GF-D8 (cell line): ENCODE measurements around the gene JAZF1.
"Not testable (repeated sequence)": the region's sequence is repeated elsewhere in the genome, so short reads cannot be mapped to it uniquely, and the experiment has no call there.

Experiments used
- DNase-seq: peaks from one replicate; lab custom pipeline; 2025; lab: John Stamatoyannopoulos, UW

JAZF1 gene

DNA sequence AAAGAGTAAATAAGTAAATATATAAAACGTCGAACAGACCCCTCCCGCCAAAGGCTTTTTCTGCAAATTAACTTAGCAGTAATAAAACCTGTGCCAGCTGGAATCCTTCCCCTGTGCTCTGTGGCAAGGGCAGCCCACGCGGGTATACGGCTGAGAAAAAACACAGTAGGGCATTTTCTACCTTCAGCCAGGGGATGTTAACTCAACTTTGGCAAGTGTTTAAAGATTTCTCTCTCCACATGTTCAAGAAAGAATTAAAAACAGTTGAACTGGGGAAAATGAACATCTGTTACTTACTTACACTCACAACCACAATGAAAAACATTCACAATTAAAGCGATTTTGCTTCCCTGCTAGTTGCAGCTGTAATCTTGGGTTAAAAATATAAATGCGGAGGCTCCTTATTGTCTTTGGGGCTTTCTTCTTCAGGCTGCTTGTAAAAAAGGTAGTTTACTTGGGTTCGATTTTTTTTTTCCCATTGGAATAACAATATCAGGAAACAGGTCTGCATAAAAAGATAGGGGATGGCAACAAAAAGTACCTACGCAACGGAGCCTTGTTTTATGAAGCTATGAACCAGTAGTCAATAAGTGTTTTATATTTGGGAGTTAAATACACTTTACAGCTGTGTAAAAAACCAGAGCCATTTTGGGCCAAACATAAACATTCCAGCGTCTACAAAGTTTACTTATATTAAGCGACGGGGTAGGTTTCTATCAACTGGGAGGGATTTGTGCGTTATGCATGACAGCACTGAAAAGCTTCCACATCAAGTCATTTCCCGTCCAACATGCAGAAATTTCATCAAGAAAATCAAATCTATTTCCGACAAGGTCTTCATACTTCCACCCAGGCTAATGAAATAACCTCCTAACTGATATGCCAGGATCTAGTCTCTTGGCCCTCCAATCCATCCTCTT is 308.0 kb downstream of the JAZF1 start:
- no peak for DNase-seq

DNA sequence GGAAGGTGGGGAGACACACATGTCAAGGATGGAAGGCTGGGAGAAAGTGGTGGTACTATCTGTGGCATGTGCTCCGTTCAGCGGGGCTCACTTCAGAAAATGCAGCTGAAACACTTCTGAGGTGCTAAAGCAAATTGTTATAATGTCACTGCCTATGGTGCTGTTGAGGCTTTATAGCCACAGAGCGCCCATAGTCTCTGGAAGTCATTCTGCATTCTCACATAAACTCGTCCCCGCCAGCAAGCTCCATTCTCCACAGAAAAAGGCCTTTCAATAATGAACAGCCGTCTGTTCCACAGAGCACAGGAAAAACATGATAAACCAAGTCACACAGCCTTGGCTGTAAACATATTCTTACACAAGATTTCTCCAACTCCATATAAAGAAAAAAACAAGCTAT is 308.7 kb downstream of the JAZF1 start:
- DNase-seq = no peak

DNA sequence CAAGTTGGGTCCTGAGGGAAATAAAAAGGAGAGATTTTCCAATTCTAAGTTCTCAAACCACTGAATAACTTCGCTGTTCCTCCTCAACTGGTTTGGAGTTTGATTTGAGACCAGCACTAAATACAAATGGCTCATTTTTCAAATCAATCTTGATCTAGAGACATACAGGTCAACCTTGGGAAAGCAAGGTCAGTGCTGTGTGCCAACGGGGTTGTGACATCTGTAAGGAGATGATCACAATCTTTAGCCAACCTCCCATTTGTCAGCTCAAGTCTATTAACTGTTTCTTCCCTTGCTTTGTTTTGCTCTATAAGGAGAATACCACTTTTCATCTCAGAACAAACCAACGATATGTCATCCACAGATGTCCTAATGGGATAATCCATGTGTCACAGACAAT is 309.5 kb downstream of the JAZF1 start:
- DNase-seq = no peak

DNA sequence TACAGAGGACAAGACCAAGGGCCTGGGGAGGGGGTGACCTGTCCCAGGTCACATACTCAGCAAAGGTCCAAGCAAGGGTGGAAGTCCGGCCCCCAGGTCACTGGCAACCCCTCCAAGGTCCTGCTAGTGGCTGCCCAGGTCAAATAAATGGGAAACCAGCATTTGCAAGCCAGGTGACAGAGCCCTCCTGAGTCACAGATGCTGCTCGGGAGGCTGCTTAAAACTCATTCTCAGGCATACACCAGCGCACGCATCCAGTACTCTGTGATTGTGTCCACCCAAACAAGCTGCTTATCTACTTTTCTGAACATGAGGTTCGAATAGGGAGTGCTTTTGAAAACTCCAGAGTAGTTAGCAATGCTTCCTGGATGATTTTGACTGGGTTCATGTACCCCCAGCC is 310.0 kb downstream of the JAZF1 start:
- no peak for DNase-seq

DNA sequence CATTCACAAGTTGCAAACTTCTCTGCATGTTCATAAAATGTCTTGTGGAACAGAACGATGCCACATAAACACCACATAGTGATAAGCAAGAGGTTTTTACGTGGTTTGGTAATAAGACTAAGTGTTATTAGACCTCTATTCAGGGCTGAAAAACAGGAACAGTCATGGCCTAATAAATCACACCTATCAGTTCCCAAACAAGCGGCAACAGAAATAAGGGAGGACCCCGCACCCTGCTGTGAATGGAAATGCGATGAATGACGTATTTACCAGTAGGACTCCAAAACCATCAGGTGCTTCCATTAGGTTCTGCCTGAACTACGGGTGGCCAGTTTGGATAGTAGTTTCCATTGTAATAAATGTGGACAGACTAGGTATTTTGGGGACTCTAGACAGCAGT is 311.5 kb downstream of the JAZF1 start:
- no peak for DNase-seq

DNA sequence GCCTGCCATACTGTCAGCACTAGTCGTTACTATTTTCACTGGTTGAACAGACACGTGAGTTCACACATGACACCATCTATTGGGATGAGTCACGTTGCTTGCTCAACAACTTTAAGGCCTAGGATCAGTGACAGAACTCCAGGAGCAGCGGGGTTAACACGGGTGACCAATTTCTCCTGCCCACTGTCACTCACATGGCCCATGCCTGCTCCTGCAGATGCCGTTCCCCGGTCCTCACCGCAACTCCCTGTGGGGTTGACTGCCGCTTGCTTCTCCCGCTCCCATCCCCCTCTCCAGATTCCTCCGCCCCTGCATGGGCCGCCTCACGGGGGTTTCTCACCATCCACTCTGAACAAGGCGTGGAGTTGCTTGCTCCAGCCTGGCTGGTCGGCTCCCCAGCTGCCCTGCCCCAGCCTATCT is 312.5 kb downstream of the JAZF1 start:
- DNase-seq = no peak

DNA sequence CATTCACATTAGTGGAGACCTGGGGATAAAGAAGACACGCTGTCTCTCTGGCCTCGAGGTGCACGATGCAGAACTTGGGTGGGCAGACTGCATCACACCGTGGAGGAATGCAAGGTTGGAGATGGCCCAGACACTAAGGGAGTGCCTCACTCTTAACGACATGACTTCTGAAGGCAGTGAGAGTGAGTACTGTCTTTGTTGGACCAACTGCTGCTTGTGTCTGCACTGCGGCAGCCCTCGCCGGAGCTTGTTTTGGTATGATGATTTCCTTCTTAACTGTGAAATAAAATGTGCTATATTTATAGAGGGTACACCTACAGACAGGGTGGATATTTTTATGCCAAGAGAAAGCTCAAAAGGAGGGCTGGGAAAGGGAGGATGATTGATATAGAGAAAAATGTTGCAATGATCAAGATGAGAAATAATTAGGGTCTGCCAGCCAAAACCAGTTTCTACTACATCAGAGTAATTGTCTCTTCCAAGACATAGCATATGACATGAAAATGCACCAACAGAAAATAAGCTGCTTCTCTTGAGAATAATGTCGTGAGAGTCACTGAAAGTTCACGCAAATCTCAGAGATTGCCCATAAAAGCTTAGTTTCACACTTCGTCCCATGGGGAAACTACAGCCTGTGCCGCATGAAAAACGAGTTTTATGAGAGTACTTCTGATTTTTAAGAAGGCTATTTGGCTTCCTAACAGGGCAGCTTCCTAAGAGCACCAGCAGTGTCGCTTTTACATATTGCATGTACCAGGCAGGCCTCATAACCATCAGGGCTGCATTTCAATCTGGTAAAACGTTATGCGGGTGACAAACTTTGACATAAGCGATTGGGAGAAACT is 313.5 kb downstream of the JAZF1 start:
- no peak for DNase-seq

DNA sequence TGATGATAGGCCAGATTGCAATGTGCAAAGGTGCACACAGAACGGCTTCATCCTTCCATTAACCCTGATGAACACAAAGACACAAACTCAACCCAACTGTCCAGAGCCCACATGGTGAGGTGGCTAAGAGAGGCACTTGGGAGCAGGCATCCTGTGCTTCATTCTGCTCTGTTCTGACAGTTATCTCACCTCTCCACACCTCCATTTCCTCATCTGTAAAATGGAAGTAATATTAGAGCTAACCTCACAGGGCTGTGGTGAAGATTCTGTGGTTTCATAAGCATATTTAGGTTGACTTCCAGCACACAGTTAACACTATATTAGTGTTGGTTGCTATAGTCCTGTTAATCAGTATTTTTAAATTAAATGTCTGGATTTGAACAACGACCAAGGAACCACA is 314.3 kb downstream of the JAZF1 start:
- no peak for DNase-seq

DNA sequence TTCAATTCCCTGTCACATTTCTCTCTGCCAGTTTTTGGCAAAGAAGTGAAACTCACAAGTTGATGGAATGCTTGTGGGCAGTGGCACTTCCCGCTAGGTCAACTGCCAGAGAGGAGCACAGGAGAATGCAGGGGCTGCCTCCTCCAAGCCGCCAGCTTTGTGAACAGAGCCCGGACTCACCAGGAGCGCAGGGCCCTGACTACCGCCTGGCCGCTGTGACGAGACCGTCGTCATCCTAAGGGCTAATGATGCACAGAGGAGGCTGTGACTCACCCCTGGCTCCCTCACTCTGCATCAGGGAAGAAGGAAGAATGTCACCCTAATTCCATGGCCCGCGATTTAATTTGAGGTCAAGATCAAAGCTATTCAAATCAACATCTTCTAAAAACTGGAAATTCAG is 316.7 kb downstream of the JAZF1 start:
- no peak for DNase-seq

DNA sequence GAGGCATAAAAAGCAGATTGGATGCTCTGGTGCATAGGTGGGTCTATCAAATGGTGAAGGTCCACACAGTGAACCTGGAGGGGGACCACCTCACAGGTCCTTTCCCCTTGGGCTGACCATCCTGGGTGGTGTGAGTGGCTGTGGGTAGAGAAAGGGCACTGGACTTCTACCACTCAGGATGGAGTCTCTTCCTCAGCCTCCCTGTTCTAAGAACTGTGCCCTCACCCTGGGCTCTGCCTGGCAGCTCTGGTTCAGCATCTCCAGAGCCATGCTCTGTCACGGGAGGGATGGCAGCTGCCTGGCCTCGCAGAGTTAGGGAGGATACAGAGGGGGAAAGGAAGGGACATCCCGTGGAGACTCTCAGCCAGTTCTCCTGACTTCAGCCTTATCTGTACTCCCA is 318.8 kb downstream of the JAZF1 start:
- DNase-seq = no peak

DNA sequence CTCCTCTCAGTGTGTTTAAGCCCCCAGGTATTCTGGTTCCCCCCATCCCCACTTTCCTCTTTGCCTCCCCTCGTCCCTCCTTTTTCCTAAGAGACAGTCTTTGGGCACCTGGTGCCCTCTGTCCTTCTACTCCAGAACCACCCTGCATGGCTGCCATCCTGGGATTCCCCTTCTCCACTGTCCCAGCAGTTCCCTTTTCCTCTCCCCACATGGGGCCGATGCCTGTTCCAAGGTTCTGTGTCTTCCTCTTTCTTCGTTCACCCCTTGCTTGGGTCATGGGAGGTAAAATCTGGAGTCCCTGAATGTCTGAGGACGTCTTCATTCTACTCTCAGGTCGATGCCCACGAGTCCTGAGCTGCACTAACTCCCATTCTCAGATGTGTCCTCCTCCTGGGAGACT is 319.8 kb downstream of the JAZF1 start:
- DNase-seq = no peak

DNA sequence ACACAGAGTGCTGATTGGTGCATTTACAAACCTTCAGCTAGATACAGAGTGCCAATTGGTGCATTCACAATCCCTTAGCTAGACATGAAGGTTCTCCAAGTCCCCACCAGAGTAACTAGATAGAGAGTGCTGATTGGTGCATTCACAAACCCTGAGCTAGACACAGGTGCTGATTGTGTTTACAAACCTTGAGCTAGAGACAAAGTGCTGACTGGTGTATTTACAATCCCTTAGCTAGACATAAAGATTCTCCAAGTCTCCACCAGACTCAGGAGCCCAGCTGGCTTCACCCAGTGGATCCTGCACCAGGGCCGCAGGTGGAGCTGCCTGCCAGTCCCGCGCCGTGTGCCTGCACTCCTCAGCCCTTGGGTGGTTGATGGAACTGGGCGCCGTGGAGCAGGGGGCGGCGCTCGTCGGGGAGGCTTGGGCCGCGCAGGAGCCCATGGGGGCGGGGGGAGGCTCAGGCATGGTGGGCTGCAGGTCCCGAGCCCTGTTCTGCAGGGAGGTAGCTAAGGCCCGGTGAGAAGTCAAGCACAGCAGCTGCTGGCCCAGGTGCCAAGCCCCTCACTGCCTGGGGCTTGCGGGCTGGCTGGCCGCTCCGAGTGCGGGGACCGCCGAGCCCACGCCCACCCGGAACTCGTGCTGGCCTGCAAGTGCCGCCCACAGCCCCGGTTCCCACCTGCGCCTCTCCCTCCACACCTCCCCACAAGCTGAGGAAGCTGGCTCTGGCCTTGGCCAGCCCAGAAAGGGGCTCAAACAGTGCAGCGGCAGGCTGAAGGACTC is 323.7 kb downstream of the JAZF1 start:
- not testable (repeated sequence) for DNase-seq

DNA sequence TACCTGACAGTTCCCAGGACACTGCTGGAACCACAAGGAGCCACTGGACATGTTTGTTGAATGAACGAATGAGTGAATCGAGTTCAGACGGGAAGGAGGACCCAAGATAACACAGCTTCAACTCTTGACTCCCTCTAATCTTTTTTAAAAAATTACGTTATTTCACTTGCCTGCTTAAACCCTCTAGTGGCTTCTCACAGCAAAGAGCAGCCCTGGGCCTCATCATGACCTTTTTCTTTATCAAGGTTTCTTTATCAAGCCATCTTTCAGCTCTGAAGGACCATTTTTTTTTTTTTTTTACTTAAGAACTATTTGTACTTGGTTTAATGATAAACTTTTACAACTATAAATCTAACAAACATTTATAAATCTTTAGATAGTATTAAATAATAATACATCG is 330.1 kb downstream of the JAZF1 start:
- no peak for DNase-seq

DNA sequence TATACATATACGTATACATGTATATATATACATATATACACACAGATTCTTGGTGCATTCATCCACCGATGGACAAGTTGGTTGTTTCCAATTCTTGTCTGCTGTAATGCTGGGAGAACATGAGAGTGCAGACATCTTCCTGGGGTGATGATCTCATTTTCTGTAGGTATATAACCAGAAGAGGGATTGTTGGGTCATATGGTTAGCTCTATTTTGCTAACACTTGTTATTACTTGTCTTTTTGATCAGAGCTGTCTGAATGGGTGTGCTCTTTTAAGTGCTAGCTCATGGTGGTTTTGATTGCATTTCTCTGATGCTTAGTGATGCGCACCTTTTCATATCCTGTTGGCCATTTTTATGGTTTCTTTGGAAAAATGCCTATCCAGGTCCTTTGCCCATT is 334.2 kb downstream of the JAZF1 start:
- no peak for DNase-seq

DNA sequence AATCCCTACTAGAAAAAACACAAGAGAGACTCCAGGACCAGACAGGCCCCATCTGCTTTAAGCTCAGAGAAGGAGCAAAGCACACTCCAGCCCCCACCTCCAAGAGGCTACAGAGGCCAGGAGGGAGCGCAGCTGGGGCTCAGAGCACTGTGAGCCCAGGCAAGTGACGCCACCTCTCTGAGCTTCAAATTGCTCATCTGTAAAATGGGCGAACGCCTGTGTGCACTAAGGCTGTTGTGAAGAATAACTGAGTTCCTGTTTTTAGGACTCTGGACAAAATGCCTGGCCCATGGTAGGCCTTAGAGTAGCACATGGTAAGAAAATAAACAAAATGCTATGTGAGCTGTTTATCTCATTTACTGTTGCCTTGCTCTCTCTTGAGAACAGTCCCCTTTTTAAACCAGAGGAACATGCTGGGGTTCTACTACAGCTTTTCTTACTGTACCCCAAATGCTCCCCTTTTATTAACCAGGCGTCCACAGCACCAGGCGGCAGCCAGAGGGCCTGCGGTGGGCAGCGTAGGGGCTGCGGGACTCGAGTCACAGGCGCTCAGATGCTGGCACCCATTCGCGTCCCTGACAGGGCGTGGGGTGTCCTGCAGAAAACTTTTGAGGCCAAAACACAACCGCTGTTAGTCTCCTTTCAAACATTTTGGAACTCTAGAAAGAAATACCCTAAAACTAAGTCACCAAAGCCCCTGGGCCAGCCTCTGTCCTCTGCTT is 336.9 kb downstream of the JAZF1 start:
- no peak for DNase-seq

DNA sequence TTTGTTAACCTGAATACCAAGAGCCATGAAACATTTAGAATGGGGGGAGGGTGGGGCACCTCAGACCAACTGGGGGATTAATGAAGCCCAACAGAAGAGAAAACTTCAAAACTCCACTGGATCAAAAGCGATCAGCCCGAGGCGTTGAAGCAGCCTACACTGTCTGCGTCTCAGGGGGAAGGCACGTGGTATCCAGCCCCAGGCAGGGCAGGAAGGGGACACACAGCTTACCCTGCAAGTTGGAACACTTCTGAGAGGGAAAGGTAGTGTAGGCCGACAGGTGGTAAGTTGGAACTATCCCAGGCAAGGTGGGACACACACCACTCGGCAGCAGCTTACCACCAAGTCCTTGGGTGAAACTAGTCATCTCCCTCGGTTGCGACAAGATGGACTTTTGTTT is 337.7 kb downstream of the JAZF1 start:
- DNase-seq = no peak

DNA sequence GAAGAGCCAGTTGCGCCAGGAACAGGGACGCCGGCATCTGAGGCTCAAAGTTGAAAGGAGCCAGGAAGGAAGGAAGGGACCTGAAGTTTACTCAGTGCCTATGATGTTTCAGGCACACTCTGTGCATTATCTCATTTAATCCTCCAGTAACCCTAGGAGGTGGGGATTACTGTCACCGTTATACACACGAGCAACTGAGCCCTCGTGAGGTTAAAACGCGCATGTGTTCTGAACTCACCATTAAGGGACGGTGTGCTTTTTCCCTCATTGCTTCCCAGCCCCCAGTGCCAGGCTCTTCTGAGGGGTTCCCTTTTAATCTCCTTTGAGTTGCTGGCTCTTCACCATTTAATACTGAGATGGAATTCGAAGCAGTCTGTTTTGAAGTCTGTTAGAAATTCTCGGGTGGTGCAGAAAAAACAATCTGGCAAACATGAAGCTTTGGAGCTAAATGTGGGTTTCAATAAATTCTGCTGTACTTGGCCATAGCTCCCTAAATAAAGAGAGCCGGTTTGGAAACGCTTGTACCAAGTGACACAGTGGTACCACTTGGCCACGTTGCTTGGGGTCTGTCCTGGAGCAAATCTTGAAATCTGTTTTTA is 338.4 kb downstream of the JAZF1 start:
- DNase-seq = no peak

DNA sequence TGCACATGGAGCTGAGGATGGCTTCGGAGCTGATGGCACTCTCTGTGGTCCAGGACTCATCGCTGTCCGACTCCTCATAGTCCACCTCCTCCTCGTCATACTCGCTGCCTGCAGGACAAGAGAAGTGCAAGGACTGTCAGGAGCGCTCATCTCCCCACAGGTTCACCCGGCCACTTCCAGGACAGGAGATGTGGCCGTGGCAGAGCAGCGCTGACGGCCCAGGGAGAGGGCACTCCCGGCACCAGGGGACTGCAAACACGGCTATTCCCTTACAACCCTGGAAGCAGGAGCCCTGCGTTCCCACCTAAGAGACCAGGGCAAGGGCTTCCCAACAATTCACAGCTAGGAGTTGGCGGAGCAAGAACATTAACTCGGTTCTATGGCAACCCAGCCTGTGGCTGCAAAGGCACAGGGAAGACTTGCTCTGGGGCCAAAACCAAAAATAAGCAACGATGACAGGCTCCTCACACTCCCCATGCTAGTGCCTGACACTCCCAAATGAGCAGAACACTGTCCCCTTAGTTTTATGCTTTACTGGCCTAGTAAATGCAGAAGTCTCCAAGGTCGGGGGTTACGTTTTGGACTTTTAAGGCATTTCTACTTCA is 339.7 kb downstream of the JAZF1 start:
- no peak for DNase-seq

DNA sequence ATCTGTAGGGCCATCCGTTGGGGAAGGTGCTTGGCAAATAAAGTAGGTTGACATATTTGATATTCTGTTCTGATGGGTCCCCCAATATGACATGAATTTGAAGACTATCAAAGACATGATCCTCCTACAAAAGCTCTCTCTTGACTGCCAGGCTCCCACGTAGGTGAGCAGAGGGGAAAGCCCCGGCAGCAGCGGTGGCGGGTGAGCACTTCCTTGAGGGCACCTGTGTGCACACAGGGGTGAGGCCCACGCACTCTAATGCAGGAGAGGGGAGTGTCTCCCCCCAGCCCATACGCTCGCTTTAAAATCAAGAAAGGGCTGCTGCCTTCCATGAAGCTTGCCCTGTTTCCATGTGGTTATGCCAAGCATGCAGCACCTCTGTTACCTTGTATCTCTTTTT is 340.3 kb downstream of the JAZF1 start:
- DNase-seq = no peak

DNA sequence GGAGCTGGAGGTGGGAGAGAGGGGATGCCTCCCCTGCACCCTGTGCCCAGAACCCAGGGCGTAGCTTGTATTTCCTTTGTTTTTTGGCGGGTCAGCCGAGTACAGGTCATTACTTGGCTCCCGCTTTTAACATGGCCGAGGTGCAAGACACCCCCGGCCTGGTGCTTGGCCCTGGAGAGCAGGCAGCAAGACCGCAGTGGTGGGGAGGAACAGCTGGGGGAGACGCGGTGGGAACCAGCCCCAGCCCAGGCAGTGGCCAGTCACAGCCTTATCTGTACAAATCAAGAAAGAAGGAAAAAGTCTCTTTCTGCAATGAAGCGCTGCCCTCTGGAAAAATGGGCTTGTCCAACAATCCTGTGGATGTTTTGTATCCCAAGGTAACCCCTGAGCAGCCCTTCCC is 341.5 kb downstream of the JAZF1 start:
- DNase-seq = no peak

DNA sequence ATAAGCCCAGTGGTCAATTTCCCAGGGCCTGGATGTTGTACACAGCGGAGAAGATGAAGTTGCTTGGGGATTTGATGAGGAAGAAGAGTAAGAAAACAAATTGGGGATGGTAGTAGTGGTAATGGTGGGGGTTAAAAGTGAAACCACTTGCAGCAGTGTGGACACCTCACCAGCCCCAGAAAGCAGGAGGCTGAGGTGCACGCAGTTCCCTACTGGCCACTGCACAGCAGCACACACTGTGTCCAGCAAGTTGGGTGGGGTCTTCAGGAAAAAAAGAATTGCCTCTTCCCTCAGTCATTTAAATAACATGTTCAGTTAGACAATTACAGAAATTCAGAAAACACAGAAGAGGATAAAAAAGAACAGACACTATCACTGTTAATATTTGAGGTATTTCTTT is 344.1 kb downstream of the JAZF1 start:
- no peak for DNase-seq
